ENCODE results near the gene LHCGR.

DNA sequence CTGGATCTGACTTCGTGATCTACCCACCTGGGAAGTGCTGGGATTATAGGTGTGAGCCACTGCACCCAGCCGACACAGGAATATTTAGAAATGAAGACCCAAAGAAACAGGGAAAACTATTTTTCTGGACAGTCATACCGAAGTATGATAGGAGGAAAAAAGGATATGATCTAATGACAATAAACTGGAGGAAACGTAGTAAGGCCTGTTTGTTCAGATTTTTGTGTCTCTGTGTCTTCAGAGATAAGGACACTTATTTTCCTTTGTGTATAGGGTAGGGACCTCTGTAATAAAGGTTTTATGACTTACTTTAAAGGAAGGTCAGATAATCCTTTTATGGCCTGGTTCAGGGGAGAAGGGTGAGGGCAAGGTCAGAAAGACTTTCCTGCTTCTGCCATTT lies 81.9 kb downstream of the LHCGR start:
- TF ChIP-seq, protein P1, sequence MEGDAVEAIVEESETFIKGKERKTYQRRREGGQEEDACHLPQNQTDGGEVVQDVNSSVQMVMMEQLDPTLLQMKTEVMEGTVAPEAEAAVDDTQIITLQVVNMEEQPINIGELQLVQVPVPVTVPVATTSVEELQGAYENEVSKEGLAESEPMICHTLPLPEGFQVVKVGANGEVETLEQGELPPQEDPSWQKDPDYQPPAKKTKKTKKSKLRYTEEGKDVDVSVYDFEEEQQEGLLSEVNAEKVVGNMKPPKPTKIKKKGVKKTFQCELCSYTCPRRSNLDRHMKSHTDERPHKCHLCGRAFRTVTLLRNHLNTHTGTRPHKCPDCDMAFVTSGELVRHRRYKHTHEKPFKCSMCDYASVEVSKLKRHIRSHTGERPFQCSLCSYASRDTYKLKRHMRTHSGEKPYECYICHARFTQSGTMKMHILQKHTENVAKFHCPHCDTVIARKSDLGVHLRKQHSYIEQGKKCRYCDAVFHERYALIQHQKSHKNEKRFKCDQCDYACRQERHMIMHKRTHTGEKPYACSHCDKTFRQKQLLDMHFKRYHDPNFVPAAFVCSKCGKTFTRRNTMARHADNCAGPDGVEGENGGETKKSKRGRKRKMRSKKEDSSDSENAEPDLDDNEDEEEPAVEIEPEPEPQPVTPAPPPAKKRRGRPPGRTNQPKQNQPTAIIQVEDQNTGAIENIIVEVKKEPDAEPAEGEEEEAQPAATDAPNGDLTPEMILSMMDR (IDR thresholded peaks at IDR 0.05): no peak
- TF ChIP-seq POLR2A (IDR thresholded peaks at IDR 0.05) (no peak), EP300 (IDR thresholded peaks at IDR 0.05) (no peak), POLR2AphosphoS5 (IDR thresholded peaks at IDR 0.05) (no peak)

All from sigmoid colon (tissue), 4 donors.